H1 (cell line): ENCODE results near the gene E2F3. TPM values are rescaled to one million over a fixed set of nuclear protein-coding genes. Genes with fewer than 3 reads are reported as not detected.

Experiments used
- EZH2 ChIP-seq: fragments of 200-600 bp; sonication (generic); IDR thresholded peaks from 2 replicates; pipeline ENCODE4 v1.7.1; 2012; ENCODE audit warnings: low read depth, mild to moderate bottlenecking, moderate library complexity, low read length, inconsistent platforms; ENCODE audit not compliant: severe bottlenecking
- KDM5A ChIP-seq: fragments of 200-600 bp; IDR thresholded peaks from 2 replicates; pipeline ENCODE4 v1.7.1; 2012; ENCODE audit warnings: mild to moderate bottlenecking, low read length, inconsistent platforms, mixed read lengths
- SIRT6 ChIP-seq: IDR thresholded peaks from one replicate; pipeline ENCODE4 v1.7.1; 2012; ENCODE audit warnings: low read length, inconsistent platforms
- polyA plus RNA-seq, 7 experiments: library from polyadenylated mRNA; depleted of rRNA in 3 of 7; stranded (reverse) in 5 of 7; unstranded in 2 of 7; fragments of >200 nt in 5 of 7; fragments of 200-250 nt in 2 of 7; gene quantifications; 1 replicate in 5 of 7; 2 replicates in 1 of 7; 4 replicates in 1 of 7; pipeline versions ENCODE4 v1.2.1 to v1.2.3, GENCODE V29; 2011 to 2013; ENCODE audit warnings: missing spikeins in 2 of 7, mixed read lengths in 2 of 7
- total RNA-seq: library from RNA; stranded (reverse); fragmentation: NEBNext Ultra II Directional; extraction: Animal tissue kit (Norgen Biotek cat#: 25700); gene quantifications from 2 replicates; pipeline ENCODE4 v1.2.1, GENCODE V29; 2021
- TF ChIP-seq, protein P1 (sequence below): fragments of 300-600 bp; sonication (generic); IDR thresholded peaks from 2 replicates; pipeline ENCODE4 v1.7.1; 2012; ENCODE audit warnings: low read length, moderate library complexity, mild to moderate bottlenecking, inconsistent platforms; ENCODE audit not compliant: insufficient replicate concordance

E2F3 gene
- total and polyA plus RNA-seq, 2 of the 8 experiments (the other 6 are each of a cell fraction or from before 2014, with no cell fraction given), result 14.9 to 42.2 TPM

DNA sequence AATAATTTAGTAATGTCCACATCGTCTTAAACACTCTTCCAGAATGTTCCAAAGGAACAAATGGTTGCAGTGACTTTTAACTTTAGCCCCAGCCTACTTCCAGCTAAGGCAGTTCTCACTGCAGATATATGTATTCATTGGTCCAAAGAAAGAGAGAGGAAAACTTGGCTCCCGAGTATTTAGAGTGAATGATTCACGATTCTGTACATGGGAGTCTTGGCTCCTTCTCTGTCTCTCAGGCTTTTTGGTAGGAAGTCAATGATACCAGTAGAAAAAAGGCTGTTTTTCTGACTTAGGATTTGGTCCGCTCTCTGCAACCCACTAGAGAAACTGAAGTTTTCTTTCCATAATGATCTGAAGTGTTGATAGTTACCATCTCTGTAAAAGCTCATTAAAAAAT lies 38.6 kb downstream of the E2F3 start (continued):
- TF ChIP-seq, protein P1, sequence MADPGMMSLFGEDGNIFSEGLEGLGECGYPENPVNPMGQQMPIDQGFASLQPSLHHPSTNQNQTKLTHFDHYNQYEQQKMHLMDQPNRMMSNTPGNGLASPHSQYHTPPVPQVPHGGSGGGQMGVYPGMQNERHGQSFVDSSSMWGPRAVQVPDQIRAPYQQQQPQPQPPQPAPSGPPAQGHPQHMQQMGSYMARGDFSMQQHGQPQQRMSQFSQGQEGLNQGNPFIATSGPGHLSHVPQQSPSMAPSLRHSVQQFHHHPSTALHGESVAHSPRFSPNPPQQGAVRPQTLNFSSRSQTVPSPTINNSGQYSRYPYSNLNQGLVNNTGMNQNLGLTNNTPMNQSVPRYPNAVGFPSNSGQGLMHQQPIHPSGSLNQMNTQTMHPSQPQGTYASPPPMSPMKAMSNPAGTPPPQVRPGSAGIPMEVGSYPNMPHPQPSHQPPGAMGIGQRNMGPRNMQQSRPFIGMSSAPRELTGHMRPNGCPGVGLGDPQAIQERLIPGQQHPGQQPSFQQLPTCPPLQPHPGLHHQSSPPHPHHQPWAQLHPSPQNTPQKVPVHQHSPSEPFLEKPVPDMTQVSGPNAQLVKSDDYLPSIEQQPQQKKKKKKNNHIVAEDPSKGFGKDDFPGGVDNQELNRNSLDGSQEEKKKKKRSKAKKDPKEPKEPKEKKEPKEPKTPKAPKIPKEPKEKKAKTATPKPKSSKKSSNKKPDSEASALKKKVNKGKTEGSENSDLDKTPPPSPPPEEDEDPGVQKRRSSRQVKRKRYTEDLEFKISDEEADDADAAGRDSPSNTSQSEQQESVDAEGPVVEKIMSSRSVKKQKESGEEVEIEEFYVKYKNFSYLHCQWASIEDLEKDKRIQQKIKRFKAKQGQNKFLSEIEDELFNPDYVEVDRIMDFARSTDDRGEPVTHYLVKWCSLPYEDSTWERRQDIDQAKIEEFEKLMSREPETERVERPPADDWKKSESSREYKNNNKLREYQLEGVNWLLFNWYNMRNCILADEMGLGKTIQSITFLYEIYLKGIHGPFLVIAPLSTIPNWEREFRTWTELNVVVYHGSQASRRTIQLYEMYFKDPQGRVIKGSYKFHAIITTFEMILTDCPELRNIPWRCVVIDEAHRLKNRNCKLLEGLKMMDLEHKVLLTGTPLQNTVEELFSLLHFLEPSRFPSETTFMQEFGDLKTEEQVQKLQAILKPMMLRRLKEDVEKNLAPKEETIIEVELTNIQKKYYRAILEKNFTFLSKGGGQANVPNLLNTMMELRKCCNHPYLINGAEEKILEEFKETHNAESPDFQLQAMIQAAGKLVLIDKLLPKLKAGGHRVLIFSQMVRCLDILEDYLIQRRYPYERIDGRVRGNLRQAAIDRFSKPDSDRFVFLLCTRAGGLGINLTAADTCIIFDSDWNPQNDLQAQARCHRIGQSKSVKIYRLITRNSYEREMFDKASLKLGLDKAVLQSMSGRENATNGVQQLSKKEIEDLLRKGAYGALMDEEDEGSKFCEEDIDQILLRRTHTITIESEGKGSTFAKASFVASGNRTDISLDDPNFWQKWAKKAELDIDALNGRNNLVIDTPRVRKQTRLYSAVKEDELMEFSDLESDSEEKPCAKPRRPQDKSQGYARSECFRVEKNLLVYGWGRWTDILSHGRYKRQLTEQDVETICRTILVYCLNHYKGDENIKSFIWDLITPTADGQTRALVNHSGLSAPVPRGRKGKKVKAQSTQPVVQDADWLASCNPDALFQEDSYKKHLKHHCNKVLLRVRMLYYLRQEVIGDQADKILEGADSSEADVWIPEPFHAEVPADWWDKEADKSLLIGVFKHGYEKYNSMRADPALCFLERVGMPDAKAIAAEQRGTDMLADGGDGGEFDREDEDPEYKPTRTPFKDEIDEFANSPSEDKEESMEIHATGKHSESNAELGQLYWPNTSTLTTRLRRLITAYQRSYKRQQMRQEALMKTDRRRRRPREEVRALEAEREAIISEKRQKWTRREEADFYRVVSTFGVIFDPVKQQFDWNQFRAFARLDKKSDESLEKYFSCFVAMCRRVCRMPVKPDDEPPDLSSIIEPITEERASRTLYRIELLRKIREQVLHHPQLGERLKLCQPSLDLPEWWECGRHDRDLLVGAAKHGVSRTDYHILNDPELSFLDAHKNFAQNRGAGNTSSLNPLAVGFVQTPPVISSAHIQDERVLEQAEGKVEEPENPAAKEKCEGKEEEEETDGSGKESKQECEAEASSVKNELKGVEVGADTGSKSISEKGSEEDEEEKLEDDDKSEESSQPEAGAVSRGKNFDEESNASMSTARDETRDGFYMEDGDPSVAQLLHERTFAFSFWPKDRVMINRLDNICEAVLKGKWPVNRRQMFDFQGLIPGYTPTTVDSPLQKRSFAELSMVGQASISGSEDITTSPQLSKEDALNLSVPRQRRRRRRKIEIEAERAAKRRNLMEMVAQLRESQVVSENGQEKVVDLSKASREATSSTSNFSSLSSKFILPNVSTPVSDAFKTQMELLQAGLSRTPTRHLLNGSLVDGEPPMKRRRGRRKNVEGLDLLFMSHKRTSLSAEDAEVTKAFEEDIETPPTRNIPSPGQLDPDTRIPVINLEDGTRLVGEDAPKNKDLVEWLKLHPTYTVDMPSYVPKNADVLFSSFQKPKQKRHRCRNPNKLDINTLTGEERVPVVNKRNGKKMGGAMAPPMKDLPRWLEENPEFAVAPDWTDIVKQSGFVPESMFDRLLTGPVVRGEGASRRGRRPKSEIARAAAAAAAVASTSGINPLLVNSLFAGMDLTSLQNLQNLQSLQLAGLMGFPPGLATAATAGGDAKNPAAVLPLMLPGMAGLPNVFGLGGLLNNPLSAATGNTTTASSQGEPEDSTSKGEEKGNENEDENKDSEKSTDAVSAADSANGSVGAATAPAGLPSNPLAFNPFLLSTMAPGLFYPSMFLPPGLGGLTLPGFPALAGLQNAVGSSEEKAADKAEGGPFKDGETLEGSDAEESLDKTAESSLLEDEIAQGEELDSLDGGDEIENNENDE, result no peak
- TF ChIP-seq KDM5A (no peak), SIRT6 (no peak), EZH2 (no peak)
